Large intestine (tissue), 3 donors: ENCODE results near the gene RARS1. TPM values are rescaled to one million over a fixed set of nuclear protein-coding genes. Genes with fewer than 3 reads are reported as not detected.

Source experiments
- DNase-seq, 2 donors: peaks; one replicate each; pipeline versions ENCODE4 v3.0.0 to v3.0.0-alpha.2; 2013
- H3K27ac ChIP-seq: one replicate; pipeline ENCODE4 v1.5.1; 2013; ENCODE audit warnings: low read length
- H3K27me3 ChIP-seq: 2 replicates; pipeline ENCODE4 v1.6.1; 2013; ENCODE audit warnings: low read length; ENCODE audit not compliant: control insufficient read depth, insufficient read depth
- H3K36me3 ChIP-seq: 2 replicates; pipeline ENCODE4 v1.6.1; 2013; ENCODE audit warnings: low read length; ENCODE audit not compliant: control insufficient read depth, insufficient read depth
- H3K4me1 ChIP-seq: one replicate; pipeline ENCODE4 v1.6.1; 2013; ENCODE audit warnings: low read length; ENCODE audit not compliant: control insufficient read depth, insufficient read depth
- H3K4me3 ChIP-seq: one replicate; pipeline ENCODE4 v1.5.1; 2013; ENCODE audit warnings: low read length
- H3K9me3 ChIP-seq: one replicate; pipeline ENCODE4 v1.6.1; 2013; ENCODE audit warnings: mild to moderate bottlenecking, low read depth, low read length, moderate library complexity; ENCODE audit not compliant: control insufficient read depth
- WGBS: methylation state at CpG from one replicate; pipeline ENCODE4 v1.1.5; 2013; ENCODE audit warnings: low lambda C conversion rate; ENCODE audit not compliant: insufficient coverage; 5-methylcytosine and 5-hydroxymethylcytosine counted together
- polyA plus RNA-seq: library from polyadenylated mRNA; unstranded; fragments of 120-200 nt; gene quantifications from one replicate; pipeline ENCODE4 v1.2.1, GENCODE V29; 2013

The RARS1 gene
- polyA plus RNA-seq, 1 donor, result 76.3 TPM

GRCh38 chr5:168457542-168457941 lies 28.7 kb upstream of the RARS1 start:
- no CpG with 5 or more reads among the region's 3 CpGs for WGBS
- Histone ChIP-seq H3K36me3 (peaks cover 70% of the 10 kb centered on the region), H3K4me3 (no peak overlapping the region), H3K4me1 (no peaks in the 10 kb centered on the region), H3K27ac (no peak overlapping the region), H3K27me3 (no peaks in the 10 kb centered on the region), H3K9me3 (no peaks in the 10 kb centered on the region)
- DNase-seq, result no peak

- Histone ChIP-seq H3K9me3 (no peaks in the 10 kb centered on the region), H3K36me3 (peaks cover 72% of the 10 kb centered on the region)
- 100% methylated on average over 7 of the region's 9 CpGs for WGBS
Observed at GRCh38 chr5:168460606-168461005, 25.7 kb upstream of the RARS1 start.

GRCh38 chr5:168463081-168463480 lies 23.2 kb upstream of the RARS1 start:
- Histone ChIP-seq H3K9me3 (no peaks in the 10 kb centered on the region), H3K27me3 (no peaks in the 10 kb centered on the region), H3K4me1 (no peaks in the 10 kb centered on the region), H3K4me3 (no peak overlapping the region), H3K27ac (no peak overlapping the region), H3K36me3 (peaks cover 71% of the 10 kb centered on the region)
- no peak for DNase-seq
- WGBS, result no CpG with 5 or more reads among the region's 2 CpGs

More at GRCh38 chr5:168460606-168461005, 25.7 kb upstream of the RARS1 start:
- no peaks in the 10 kb centered on the region for H3K4me1 ChIP-seq
- H3K27ac ChIP-seq, result no peak overlapping the region
- no peak overlapping the region for H3K4me3 ChIP-seq
- no peaks in the 10 kb centered on the region for H3K27me3 ChIP-seq
- no peak for DNase-seq

DNA sequence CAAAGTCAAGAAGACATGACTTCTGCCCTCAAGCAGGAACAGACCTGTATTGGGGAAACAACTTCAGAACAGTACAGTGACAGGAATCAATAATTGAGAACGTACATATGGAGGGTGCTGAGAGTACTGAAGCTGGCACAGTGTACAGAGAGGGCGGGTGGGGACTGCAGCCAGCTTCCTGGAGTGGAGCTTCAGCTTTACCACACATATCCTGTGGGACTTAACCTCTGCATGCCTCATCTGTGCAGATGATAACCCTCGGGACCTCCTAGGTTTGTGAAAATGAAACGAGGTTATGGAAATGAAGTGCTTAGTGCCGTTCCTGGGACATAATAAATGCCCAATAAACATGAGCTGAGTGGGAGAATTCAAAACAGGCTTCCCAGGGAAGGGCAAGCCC lies 22.1 kb upstream of the RARS1 start:
- no peak for DNase-seq
- no peaks in the 10 kb centered on the region for H3K4me1 ChIP-seq
- no peaks in the 10 kb centered on the region for H3K27me3 ChIP-seq
- H3K36me3 ChIP-seq, result peaks cover 72% of the 10 kb centered on the region
- H3K9me3 ChIP-seq, result no peaks in the 10 kb centered on the region
- WGBS, result no CpG with 5 or more reads among the region's 5 CpGs
- no peak overlapping the region for H3K27ac ChIP-seq
- H3K4me3 ChIP-seq, result no peak overlapping the region

DNA sequence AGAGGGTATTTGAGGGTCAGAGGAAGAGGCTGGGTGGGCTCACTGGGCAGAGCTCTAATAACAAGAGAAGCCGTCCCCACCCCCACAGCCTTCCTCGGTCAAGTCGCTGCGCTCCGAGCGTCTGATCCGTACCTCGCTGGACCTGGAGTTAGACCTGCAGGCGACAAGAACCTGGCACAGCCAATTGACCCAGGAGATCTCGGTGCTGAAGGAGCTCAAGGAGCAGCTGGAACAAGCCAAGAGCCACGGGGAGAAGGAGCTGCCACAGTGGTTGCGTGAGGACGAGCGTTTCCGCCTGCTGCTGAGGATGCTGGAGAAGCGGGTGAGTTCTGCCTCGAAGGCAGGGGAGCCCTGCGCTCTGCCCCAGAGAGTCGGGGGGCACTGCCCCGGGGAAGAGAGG lies 21.6 kb upstream of the RARS1 start:
- Histone ChIP-seq H3K27ac (no peak overlapping the region), H3K27me3 (no peaks in the 10 kb centered on the region), H3K9me3 (no peaks in the 10 kb centered on the region), H3K36me3 (peaks cover 71% of the 10 kb centered on the region), H3K4me1 (no peaks in the 10 kb centered on the region), H3K4me3 (no peak overlapping the region)
- DNase-seq, result no peak
- no CpG with 5 or more reads among the region's 20 CpGs for WGBS

- H3K36me3 ChIP-seq, result peaks cover 62% of the 10 kb centered on the region
Observed at GRCh38 chr5:168467755-168468330, 18.4 kb upstream of the RARS1 start.

GRCh38 chr5:168468836-168469235 lies 17.4 kb upstream of the RARS1 start:
- Histone ChIP-seq H3K9me3 (no peaks in the 10 kb centered on the region), H3K27me3 (no peaks in the 10 kb centered on the region), H3K4me1 (no peaks in the 10 kb centered on the region), H3K27ac (no peak overlapping the region), H3K36me3 (peaks cover 55% of the 10 kb centered on the region), H3K4me3 (no peak overlapping the region)
- WGBS, result no CpG with 5 or more reads among the region's 8 CpGs
- no peak for DNase-seq

More at GRCh38 chr5:168467755-168468330, 18.4 kb upstream of the RARS1 start:
- no peak overlapping the region for H3K4me3 ChIP-seq
- no CpG with 5 or more reads among the region's 12 CpGs for WGBS
- no peaks in the 10 kb centered on the region for H3K4me1 ChIP-seq
- H3K27ac ChIP-seq, result no peak overlapping the region
- H3K9me3 ChIP-seq, result no peaks in the 10 kb centered on the region
- H3K27me3 ChIP-seq, result no peaks in the 10 kb centered on the region
- DNase-seq, result no peak

GRCh38 chr5:168469816-168470215 lies 16.5 kb upstream of the RARS1 start:
- H3K36me3 ChIP-seq, result peaks cover 46% of the 10 kb centered on the region

GRCh38 chr5:168471785-168472184 lies 14.5 kb upstream of the RARS1 start:
- Histone ChIP-seq H3K36me3 (peaks cover 32% of the 10 kb centered on the region), H3K27ac (no peak overlapping the region), H3K4me1 (no peaks in the 10 kb centered on the region), H3K27me3 (no peaks in the 10 kb centered on the region), H3K4me3 (no peak overlapping the region), H3K9me3 (no peaks in the 10 kb centered on the region)
- WGBS, result no CpG with 5 or more reads among the region's 4 CpGs
- DNase-seq, result no peak

More at GRCh38 chr5:168469816-168470215, 16.5 kb upstream of the RARS1 start:
- Histone ChIP-seq H3K4me1 (no peaks in the 10 kb centered on the region), H3K9me3 (no peaks in the 10 kb centered on the region), H3K4me3 (no peak overlapping the region), H3K27ac (no peak overlapping the region), H3K27me3 (no peaks in the 10 kb centered on the region)
- 100% methylated on average over 1 of the region's 3 CpGs for WGBS
- DNase-seq, result no peak

DNA sequence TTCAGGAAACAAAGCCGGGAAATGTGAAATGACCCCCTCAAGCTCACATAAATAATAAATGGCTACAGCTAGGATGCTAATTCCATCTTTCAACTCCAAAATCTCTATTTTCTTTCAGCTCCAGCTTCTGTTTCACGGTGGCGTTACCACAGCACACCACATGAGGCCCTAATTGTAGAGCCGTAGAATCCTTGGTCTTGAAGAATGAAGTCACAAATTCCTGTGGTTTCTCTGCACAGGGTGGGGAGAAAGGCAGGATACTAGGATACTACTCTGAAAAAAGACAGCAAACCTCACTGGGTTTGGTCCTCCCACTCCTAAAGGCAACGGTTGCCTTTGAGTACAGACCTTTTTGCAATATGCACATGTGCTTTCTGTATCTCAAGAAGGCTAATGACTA lies 13.9 kb upstream of the RARS1 start:
- Histone ChIP-seq H3K27ac (no peak overlapping the region), H3K4me3 (no peak overlapping the region), H3K4me1 (no peaks in the 10 kb centered on the region), H3K9me3 (no peaks in the 10 kb centered on the region), H3K36me3 (peaks cover 32% of the 10 kb centered on the region), H3K27me3 (no peaks in the 10 kb centered on the region)
- no CpG with 5 or more reads among the region's 5 CpGs for WGBS
- no peak for DNase-seq

GRCh38 chr5:168474319-168474718 lies 12.0 kb upstream of the RARS1 start:
- H3K27me3 ChIP-seq, result no peaks in the 10 kb centered on the region

More at GRCh38 chr5:168474319-168474718, 12.0 kb upstream of the RARS1 start:
- Histone ChIP-seq H3K4me3 (no peak overlapping the region), H3K4me1 (no peaks in the 10 kb centered on the region), H3K9me3 (no peaks in the 10 kb centered on the region), H3K27ac (no peak overlapping the region), H3K36me3 (peaks cover 17% of the 10 kb centered on the region)
- WGBS, result no CpG with 5 or more reads among the region's 1 CpG
- DNase-seq, result no peak
